ENCODE results near the gene SS18. TPM values are rescaled to one million over a fixed set of nuclear protein-coding genes. Genes with fewer than 3 reads are reported as not detected.

The SS18 gene
- total RNA-seq, 2 donors from 2014 or later, result 94.7 to 158 TPM

GRCh38 chr18:26071020-26071419 is 19.4 kb downstream of the SS18 start:
- TF ChIP-seq POLR2AphosphoS5 (IDR thresholded peaks at IDR 0.05) (no peak), POLR2A (IDR thresholded peaks at IDR 0.05) (no peak), CTCF (IDR thresholded peaks at IDR 0.05) (no peak)
- Histone ChIP-seq H3K4me3 (no peak overlapping the region), H3K9me3 (no peaks in the 10 kb centered on the region), H3K27me3 (replicated peaks; ENCODE audit: insufficient read depth) (no peaks in the 10 kb centered on the region), H3K36me3 (peaks cover 0 to 9% of the 10 kb centered on the region in 2 donors), H3K4me1 (replicated peaks) (no peaks in the 10 kb centered on the region), H3K27ac (no peak overlapping the region)
- intact Hi-C loops (cut with DNase I), result no loop called here
- no peak for DNase-seq (ENCODE audit: low spot score)

- H3K9me3 ChIP-seq, result no peaks in the 10 kb centered on the region
- 87% methylated on average over 2 of the region's 2 CpGs for WGBS
- intact Hi-C loops (cut with DNase I), result no loop called here
Observed at GRCh38 chr18:26059357-26059756, 31.1 kb downstream of the SS18 start.

GRCh38 chr18:26057344-26057773 is 33.1 kb downstream of the SS18 start:
- no peak for DNase-seq (ENCODE audit: low spot score)
- H3K27me3 ChIP-seq (replicated peaks; ENCODE audit: insufficient read depth), result no peaks in the 10 kb centered on the region
- TF ChIP-seq CTCF (IDR thresholded peaks at IDR 0.05), result no peak
- no peak for TF ChIP-seq POLR2A (IDR thresholded peaks at IDR 0.05)
- TF ChIP-seq POLR2AphosphoS5 (IDR thresholded peaks at IDR 0.05), result no peak
- no peaks in the 10 kb centered on the region for H3K36me3 ChIP-seq
- WGBS, result 67% methylated on average over 7 of the region's 7 CpGs
- intact Hi-C loops (cut with DNase I), result no loop called here
- H3K4me3 ChIP-seq, result no peak overlapping the region
- H3K9me3 ChIP-seq, result no peaks in the 10 kb centered on the region
- no peak overlapping the region for H3K27ac ChIP-seq
- no peaks in the 10 kb centered on the region for H3K4me1 ChIP-seq (replicated peaks)

More at GRCh38 chr18:26059357-26059756, 31.1 kb downstream of the SS18 start:
- Histone ChIP-seq H3K4me3 (no peak overlapping the region), H3K4me1 (replicated peaks) (no peaks in the 10 kb centered on the region), H3K36me3 (no peaks in the 10 kb centered on the region), H3K27me3 (replicated peaks; ENCODE audit: insufficient read depth) (no peaks in the 10 kb centered on the region), H3K27ac (no peak overlapping the region)
- TF ChIP-seq POLR2A (IDR thresholded peaks at IDR 0.05) (no peak), POLR2AphosphoS5 (IDR thresholded peaks at IDR 0.05) (no peak), CTCF (IDR thresholded peaks at IDR 0.05) (no peak)
- DNase-seq (ENCODE audit: low spot score), result no peak

DNA sequence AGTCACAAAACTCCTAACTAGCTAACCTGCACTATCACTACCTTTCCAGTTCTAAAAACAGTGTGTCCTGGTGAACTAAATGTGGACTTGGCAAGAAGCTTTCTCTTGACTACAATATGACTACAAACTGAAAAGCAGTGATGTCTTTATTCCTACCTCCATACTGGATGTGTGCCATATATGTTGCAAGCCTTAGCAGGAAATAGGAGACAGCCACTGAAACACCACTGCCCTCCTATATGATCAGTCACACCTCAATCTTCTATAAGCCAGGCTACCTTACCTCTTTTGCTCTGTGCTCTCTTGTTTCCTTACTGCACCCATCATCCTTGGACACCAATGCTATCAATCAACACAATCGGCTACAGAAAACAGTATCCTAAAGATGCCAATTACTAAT is 34.1 kb downstream of the SS18 start:
- Histone ChIP-seq H3K36me3 (no peaks in the 10 kb centered on the region), H3K9me3 (no peaks in the 10 kb centered on the region), H3K27ac (no peak overlapping the region), H3K4me3 (no peak overlapping the region), H3K27me3 (replicated peaks; ENCODE audit: insufficient read depth) (no peaks in the 10 kb centered on the region), H3K4me1 (replicated peaks) (no peaks in the 10 kb centered on the region)
- 94% methylated on average over 1 of the region's 1 CpG for WGBS
- intact Hi-C loops (cut with DNase I), result no loop called here
- DNase-seq (ENCODE audit: low spot score), result no peak
- TF ChIP-seq CTCF (IDR thresholded peaks at IDR 0.05) (no peak), POLR2AphosphoS5 (IDR thresholded peaks at IDR 0.05) (no peak), POLR2A (IDR thresholded peaks at IDR 0.05) (no peak)

- H3K27me3 ChIP-seq (replicated peaks; ENCODE audit: insufficient read depth), result no peaks in the 10 kb centered on the region
- H3K36me3 ChIP-seq, result no peaks in the 10 kb centered on the region
- no peak overlapping the region for H3K4me3 ChIP-seq
- intact Hi-C loops (cut with DNase I), result no loop called here
- no peak for DNase-seq (ENCODE audit: low spot score)
- TF ChIP-seq POLR2AphosphoS5 (IDR thresholded peaks at IDR 0.05) (no peak), POLR2A (IDR thresholded peaks at IDR 0.05) (no peak), CTCF (IDR thresholded peaks at IDR 0.05) (no peak)
- H3K27ac ChIP-seq, result no peak overlapping the region
- H3K4me1 ChIP-seq (replicated peaks), result no peaks in the 10 kb centered on the region
- H3K9me3 ChIP-seq, result no peaks in the 10 kb centered on the region
Observed at GRCh38 chr18:26052505-26052904, 37.9 kb downstream of the SS18 start.
